Bronchus fibroblast of lung (primary cell): Measurements from ENCODE around the gene ZNF564. TPM values are rescaled to one million over a fixed set of nuclear protein-coding genes. Genes with fewer than 3 reads are reported as not detected.

ENCODE experiments used
- total RNA-seq: library from RNA; depleted of rRNA; stranded (reverse); fragments of >200 nt; gene quantifications from 2 replicates; pipeline ENCODE4 v1.2.3, GENCODE V29; 2015

The ZNF564 gene
- 3.7 and 4.0 TPM in 2 replicates for total RNA-seq

DNA sequence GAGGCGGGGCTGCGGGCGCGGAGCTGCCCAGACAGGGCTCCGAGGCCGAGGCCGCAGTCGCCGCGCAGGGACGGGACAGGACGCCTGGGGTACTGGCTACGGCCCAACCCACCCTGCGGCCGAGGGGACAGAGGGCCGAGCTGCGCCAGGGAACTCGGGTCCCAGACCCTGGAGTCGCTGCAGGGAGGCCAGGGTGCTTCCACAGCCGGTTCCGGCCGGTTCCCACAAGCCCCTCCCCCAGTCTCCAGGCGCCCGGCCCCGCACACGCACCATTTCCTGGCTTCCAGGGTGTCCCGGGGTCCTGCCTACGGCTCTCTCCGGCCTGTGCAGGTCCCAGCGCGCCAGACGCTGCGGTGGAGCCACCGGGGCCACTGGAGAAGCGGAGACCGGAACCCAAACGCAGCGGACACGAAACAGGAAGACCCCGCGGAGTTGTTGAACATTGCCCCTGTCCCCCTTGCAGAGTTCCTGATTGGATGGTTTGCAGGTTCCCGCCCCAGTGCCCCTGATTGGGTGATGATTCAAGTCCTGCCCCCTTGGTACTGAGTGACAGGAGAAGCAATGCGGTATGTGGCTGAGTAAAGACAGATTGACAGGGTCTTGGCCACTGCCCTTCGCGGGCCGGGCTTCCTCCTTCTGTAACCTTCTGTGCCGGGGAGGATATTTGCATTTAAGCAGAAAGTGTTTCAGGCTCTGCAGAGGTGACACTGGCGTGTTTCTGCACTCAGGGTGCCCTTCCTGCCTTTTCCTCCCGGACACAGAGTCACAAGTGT lies at the start of gene ZNF564:
Gene ZNF564, minus strand, starts transcription at position 423 of the 773 bp plus-strand sequence. Its CDS starts 150 bp downstream, at position 273.

DNA sequence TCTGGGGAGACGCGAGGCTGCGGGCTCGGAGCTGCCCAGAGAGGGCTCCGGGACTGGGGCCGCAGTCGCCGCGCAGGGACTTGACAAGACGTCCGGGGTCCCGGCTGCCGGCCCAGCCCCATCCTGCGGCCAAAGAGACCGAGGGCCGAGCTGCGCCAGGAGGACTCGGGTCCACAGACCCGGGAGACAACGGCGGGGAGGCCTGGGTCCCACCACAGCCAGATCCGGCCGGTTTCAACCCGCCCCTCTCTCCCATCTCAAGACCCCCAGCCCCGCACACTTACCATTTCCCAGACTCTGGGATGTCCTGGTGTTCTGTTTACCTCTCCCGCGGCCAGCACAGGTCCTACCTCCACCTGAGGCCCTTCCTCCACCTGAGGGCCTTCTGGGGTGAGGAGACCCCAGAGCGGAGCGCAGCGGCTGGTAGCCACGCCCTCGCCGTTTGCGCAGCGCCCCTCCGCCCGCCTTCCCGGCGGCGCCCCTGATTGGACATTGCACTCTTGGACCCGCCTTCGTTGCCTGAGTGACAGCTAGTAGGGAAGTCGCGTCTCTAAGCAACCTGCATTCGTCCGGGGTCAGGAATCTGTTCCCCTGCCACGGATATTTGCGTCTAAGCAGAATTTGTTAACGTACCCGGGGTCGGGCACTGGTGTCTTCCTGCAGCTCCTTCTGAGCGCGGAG lies 66.8 kb downstream of the ZNF564 start, which contains the start of gene ZNF709:
Gene ZNF709, minus strand, starts transcription at position 446 of the 681 bp plus-strand sequence. Its CDS starts 159 bp downstream, at position 287.

Other genes with a start within 250 kb of the ZNF564 start
- 1.5 and 2.4 TPM in 2 replicates for gene ZNF563, start 217.8 kb downstream of the ZNF564 start, total RNA-seq
- gene ZNF442, start 185.8 kb downstream of the ZNF564 start, total RNA-seq, result 1.0 and 1.8 TPM in 2 replicates
- gene ZNF799, start 150.2 kb downstream of the ZNF564 start, total RNA-seq, result 1.0 and 1.3 TPM in 2 replicates
- 0.89 and 1.0 TPM in 2 replicates for gene ZNF443, start 110.5 kb downstream of the ZNF564 start, total RNA-seq
- gene ZNF709, start 66.7 kb downstream of the ZNF564 start, total RNA-seq, result 1.2 and 1.8 TPM in 2 replicates
- gene ZNF490, start 59.3 kb upstream of the ZNF564 start, total RNA-seq, result 5.6 and 5.7 TPM in 2 replicates
- 5.5 and 5.8 TPM in 2 replicates for gene ZNF791, start 59.4 kb upstream of the ZNF564 start, total RNA-seq
- gene MAN2B1, start 115.3 kb upstream of the ZNF564 start, total RNA-seq, result 38.1 and 48.3 TPM in 2 replicates
- 11.9 and 12.5 TPM in 2 replicates for gene WDR83, start 115.3 kb upstream of the ZNF564 start, total RNA-seq
- 86.8 and 95.9 TPM in 2 replicates for gene DHPS, start 130.4 kb upstream of the ZNF564 start, total RNA-seq
- not detected in 2 replicates for gene GNG14, start 136.5 kb upstream of the ZNF564 start, total RNA-seq
- gene FBXW9, start 145.1 kb upstream of the ZNF564 start, total RNA-seq, result 15.1 and 16.1 TPM in 2 replicates
- 19.3 and 22.4 TPM in 2 replicates for gene TNPO2, start 172.4 kb upstream of the ZNF564 start, total RNA-seq
- 361 and 399 TPM in 2 replicates for gene TRIR, start 183.2 kb upstream of the ZNF564 start, total RNA-seq
- gene GET3, start 186.0 kb upstream of the ZNF564 start, total RNA-seq, result 122 and 149 TPM in 2 replicates
- gene BEST2, start 200.3 kb upstream of the ZNF564 start, total RNA-seq, result not detected in 2 replicates
- gene HOOK2, start 224.1 kb upstream of the ZNF564 start, total RNA-seq, result 7.0 and 10.9 TPM in 2 replicates
- gene JUNB, start 240.0 kb upstream of the ZNF564 start, total RNA-seq, result 96.3 and 105 TPM in 2 replicates